Measurements from ENCODE around the gene VSTM2B.

VSTM2B gene

GRCh38 chr19:29571181-29571580 is 45.4 kb downstream of the VSTM2B start:
- DNase-seq: no peak

GRCh38 chr19:29573486-29573885 is 47.7 kb downstream of the VSTM2B start:
- no peak for DNase-seq

DNA sequence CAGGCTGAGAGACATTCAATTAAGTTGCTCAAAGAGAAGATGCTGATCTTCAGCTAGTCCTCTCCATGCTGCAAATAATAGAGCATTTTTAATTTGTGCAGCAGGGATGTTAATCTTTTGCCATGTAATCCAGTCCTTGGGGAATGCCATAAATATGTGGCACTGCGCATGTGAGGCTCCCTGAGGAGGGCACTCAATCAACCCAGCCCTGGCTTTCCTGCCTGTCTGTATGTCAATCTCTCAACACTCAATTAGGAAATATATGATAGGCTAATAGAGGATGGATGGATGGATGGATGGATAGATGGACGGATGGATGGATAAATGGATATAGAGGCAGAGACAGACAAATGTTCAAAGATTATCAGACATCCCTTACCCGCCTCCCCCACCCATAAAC is 48.7 kb downstream of the VSTM2B start:
- no peak for DNase-seq

- DNase-seq: no peak
These were observed 50.3 kb downstream of the VSTM2B start for GRCh38 chr19:29576046-29576606.

DNA sequence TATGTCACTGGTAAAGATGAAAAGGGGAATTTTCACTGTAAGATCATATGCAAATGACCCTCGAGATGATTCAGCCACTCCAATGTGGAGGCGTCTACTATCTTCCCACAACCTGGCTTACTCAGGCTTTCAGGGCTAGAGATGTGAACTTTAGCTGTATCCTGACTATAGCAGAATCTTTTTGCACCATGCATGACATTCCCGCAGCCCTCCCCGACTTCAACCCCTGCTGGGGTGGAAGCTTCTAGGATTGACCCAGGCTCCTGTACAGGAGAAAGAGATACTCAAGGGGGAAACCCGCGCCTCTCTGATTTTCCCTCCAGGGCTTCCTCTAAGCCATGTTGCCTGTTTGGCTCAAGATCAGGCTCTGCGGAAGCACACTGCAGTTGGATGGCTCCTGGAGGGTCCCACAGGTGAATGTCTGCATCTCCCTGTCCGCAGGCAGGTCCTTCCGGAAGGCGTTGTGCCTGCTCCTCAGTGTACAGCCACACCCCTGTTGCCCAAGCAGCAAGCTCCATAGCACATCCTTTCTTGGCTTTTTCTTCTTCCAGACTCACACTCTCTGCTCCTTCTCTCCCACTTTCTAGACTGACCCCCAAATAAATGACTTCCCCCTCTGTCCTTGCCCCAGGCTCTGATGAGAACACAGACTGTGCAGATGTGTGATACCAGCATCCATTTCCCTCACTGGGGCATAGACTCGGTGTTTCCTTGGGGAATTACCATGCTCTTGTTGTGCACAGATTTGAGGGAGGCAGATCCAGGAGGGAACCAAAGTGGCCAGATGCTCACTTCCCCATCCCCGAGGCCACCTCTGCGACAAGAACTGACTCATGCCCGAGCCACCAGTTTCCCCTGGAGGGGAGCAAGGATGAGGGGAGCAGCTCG is 51.2 kb downstream of the VSTM2B start:
- DNase-seq: no peak

GRCh38 chr19:29577649-29577963 is 51.8 kb downstream of the VSTM2B start:
- no peak for DNase-seq

DNA sequence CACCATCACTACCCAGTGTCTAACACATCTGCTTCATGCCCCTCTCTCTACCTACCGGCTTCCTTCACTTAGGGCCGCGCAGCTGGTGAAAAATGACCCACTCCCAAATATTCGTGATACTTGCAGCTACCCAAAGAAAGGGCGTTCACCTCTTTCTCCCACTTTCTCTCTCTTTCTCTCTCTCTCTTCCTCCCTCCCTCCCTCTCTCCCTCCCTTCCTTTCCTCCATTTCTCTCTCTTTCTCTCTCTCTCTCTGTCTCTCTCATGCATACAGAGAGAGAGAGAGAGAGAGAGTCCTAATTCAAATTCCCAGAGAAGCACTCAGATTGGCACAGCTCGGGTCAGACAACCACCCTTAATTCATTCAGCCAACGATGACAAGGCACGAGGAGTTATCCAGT is 52.6 kb downstream of the VSTM2B start:
- DNase-seq: no peak

- DNase-seq: no peak
These were observed 53.6 kb downstream of the VSTM2B start for GRCh38 chr19:29579308-29579910.

DNA sequence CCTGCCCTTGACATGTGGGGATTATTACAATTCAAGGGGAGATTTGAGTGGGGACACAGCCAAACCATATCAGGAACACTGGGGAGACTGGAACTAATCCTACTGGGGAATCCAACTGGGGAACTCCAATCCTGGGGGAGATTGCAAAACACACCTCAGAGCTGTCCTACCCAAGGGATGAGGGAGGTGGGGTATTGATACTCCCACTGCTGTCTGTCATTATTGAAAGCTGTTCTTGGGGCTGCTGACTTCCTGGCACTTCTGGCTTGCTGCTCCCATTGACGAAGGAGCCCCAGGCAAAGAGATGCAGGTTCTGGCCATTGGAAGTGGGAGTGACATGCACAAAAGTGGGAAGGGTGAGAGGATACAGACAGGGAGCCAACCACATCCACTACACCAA is 55.6 kb downstream of the VSTM2B start:
- DNase-seq: no peak

- DNase-seq: no peak
These were observed 57.6 kb downstream of the VSTM2B start for GRCh38 chr19:29583196-29583999.

- DNase-seq: no peak
These were observed 60.6 kb downstream of the VSTM2B start for GRCh38 chr19:29586401-29586800.

DNA sequence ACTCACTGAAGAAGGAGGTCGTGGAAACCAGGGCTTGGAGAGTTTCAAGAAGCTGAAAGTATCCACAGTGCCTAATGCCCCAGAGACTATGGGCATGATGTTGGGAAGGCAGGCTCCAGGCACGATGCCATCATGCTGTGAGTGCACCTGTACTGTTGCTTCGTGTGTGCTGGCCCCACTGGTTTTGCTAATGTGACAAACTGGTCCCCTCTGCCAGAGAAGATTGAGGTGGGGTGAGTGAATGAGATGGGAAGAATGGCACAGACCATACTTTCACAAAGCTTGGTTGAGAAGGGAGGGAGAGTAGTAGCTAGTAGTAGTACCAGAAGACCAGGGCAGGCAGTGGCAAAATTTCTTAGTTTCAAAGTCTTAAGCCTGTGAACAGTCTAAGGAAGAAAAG is 61.3 kb downstream of the VSTM2B start:
- DNase-seq: no peak

GRCh38 chr19:29587518-29587986 is 61.8 kb downstream of the VSTM2B start:
- peak; percentile 47 for DNase-seq

DNA sequence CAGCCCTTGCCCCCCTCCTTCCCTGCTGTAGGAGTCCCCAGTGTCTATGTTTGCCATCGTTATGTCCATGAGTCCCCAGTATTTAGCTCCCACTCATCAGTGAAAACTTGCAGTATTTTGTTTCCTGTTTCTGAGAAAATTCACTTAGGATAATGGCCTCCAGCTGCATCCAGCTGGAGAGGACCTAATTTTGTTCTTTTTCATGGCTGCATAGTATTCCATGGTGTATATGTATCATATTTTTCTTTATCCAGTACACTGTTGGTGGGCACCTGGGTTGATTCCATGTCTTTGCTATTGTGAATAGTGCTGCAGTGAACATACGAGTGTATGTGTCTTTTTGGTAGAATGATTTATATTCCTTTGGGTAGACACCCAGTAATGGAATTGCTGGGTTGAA is 62.3 kb downstream of the VSTM2B start:
- DNase-seq: no peak

DNA sequence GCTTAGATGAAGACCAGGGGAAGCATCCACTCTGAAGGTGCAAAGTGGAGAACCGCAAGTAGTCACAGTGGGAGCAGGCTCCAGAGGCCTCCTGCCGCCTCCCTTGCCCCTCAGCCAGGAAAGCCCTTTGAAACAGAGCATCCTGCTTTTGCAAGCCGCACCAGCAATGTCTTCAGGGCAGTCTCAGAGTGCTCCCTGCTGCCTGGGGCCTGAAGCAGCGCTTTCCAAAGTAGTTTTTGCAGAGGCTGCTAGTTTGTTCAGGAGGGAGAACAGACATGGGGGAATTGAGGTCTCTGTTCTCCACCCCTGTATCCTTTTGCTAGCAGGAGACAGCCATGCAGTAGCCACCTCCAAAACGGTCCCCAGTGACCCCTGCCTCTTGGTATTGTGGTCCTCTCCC is 64.5 kb downstream of the VSTM2B start:
- no peak for DNase-seq

DNA sequence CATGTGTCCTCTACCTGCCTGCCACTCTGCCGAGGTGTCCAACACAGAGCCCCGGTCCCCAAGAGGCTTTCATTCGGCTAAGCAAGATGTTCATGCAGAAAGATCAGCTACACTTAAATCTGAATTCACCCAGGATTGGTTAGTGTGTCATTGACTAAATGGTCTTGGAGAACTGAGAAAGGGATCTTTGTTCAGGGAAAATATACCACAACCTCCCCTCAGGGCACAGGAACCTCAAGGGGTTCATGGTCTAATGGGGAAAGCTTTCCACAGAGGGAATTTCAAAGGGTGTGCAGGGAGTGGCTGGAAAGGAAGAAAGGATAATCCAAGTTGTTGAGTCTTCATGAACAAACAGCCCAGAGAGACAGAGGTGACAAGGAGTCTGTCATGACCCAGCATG is 65.9 kb downstream of the VSTM2B start:
- DNase-seq: no peak

- no peak for DNase-seq
These were observed 68.1 kb downstream of the VSTM2B start for GRCh38 chr19:29593869-29594268.

- DNase-seq: no peak
These were observed 70.4 kb downstream of the VSTM2B start for GRCh38 chr19:29596080-29596727.

DNA sequence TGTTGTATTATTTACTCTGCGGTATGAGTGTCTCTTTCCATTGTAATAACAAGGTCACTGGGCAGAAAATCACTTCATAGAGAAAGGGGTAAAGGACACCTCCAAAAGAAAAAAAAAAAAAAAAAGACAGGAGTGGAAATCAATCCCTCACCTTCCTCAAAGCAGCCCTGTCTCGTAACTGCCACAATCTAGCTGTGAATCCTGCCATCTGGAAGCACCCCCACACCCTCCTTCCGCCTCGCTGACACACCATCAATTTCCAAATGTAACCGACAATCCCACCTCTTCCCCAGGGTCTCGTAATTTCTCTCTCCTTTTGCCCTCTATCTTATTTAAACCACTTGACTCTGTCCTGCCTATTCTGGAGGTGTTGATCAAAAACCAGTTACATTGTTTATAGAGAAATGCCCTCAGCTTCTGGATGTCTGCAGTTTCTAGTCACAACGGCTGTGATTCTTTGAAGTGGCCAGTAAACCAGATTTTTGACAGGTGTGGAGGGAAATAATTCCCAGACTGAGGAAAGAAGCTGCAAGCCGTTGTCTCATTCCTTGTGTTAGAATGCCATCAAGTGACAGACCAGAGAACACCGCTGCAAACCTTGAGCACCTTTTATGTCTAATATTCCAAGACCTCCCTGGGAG is 71.2 kb downstream of the VSTM2B start:
- no peak for DNase-seq

GRCh38 chr19:29598036-29598435 is 72.2 kb downstream of the VSTM2B start:
- no peak for DNase-seq

- no peak for DNase-seq
These were observed 72.7 kb downstream of the VSTM2B start for GRCh38 chr19:29598496-29598895.

- DNase-seq: no peak
These were observed 77.5 kb downstream of the VSTM2B start for GRCh38 chr19:29603308-29603707.
